Measurements from ENCODE around the gene RNF115.

GRCh38 chr1:145782272-145783099 is 41.4 kb downstream of the RNF115 start:
- no peak for TF ChIP-seq POLR2A (IDR thresholded peaks at IDR 0.05)
- no peak for TF ChIP-seq CTCF (IDR thresholded peaks at IDR 0.05)
